ENCODE data around the gene MTHFSD. TPM values are rescaled to one million over a fixed set of nuclear protein-coding genes. Genes with fewer than 3 reads are reported as not detected.

The MTHFSD gene
- polyA plus RNA-seq, 1 donor = 33.8 TPM

DNA sequence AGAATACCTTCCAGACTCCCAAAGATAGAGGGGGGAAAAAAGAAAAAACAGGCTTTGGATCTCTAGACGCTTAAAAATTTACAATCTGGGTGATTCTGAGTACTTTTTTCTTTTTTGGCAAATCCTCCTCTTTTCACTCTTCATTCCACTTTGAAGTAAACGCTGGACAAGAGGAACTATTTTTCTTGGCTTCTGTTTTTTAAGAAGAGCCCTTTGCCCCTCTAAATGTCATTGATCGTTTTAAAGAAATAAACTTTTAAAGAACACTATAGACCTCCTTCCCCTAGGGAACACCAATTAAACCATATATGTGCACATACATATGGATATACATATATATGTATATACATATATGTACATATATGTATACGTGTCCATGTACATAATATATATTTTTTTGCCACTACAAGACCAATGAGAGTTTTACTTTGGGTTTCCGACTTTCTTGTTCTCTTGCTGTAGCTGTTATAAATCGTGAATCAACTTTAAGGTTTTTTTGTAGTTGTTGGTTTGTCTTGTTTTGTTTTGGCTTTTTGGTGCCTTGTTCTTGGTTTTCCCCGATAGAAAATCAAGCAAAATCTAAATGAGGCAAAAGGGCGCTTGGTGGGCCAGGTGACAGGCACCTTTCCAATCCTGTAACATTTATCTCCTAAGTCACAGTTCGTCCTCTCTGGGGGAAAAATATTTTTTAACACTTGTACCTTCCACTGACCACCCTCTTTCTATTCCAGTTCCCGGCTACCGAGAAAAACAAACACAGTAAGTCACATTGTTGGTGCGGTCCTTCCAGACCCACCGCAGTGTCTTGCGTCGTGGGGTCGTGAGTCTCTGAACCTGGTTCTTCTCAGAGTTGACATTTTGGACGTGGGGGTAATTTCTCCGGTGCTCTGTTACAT is 40.3 kb downstream of the MTHFSD start:
- DNase-seq = no peak

- no peak for DNase-seq
Measured at GRCh38 chr16:86513471-86514277, 41.4 kb downstream of the MTHFSD start.

GRCh38 chr16:86512860-86513470 is 42.1 kb downstream of the MTHFSD start:
- no peak for DNase-seq

GRCh38 chr16:86512301-86512859 is 42.7 kb downstream of the MTHFSD start:
- no peak for DNase-seq

DNA sequence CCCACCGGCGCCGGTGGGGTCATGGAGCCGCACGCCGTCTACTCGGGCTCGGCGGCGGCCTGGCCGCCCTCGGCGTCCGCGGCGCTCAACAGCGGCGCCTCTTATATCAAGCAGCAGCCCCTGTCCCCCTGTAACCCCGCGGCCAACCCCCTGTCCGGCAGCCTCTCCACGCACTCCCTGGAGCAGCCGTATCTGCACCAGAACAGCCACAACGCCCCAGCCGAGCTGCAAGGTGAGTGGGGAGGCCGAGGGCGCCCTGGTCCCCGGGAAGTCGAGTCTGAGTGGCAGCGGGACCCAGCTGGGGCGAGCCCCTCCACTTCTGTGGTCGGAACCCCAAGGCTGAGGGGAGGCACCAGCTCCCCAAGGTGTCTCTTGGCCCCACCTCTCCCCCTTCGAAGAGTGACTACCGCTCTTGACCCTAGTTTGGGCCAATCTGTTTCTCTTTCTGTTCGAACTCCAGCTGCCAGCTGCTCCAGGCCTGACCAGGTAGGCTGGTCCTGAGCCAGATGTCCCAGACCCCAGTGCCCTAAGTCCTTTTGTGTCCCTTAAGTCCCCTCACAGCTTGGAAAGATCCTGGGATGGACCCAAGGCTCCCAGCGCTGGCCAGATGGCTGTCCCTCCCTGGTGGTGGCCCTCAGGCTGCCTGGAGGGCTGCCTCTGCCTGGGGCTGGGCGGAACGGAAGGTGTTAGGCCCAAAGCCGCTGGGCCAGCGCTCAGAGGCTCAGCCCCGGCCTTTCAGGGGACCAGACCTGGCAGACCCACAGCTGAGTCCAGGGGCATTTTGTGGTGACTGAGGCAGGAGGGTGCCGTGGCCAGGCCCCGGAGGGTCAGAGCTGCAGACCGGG is 43.5 kb downstream of the MTHFSD start:
- no peak for DNase-seq

- DNase-seq = no peak
Measured at GRCh38 chr16:86510465-86511261, 44.4 kb downstream of the MTHFSD start, which contains the start of gene FOXF1. FOXF1 (plus strand) TSS chr16:86510527; CDS start chr16:86510570, 43 bp downstream.

DNA sequence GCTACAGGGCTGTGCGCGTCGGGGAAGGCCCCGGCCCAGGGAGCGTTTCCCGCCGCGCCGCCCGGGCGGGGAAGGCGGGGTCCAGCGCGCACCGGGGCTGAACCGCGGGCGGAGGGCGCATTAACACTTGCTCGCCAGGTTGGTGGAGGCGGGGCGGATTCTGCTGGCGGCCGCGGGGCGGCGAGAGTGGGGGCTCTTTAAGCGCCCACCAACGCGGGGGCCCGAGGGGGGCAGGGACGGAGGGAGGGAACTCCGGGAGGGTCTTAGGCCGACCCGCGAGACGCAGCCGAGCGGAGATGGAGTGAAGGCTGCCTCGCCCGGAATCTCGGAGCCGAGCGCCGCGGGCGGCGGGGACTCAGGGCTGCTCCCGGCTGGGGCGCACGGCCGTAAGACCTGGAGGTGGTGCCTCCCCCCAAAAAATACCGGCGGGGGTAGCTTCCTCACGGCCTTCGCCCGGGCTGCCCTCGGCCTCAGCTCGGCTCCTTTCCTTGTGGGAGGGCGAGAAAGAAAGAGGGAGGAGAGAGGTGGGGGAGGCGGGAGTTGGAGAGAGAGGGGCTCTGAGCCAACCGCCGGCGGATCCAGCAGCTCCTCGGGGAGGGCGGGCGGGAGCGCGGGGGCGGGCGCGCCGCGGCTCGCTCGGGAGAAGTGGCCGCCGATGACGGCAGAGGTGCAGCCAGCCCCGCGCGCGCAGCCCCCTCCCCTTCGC is 45.1 kb downstream of the MTHFSD start:
- no peak for DNase-seq

- DNase-seq = no peak
Measured at GRCh38 chr16:86508947-86509758, 45.9 kb downstream of the MTHFSD start.

DNA sequence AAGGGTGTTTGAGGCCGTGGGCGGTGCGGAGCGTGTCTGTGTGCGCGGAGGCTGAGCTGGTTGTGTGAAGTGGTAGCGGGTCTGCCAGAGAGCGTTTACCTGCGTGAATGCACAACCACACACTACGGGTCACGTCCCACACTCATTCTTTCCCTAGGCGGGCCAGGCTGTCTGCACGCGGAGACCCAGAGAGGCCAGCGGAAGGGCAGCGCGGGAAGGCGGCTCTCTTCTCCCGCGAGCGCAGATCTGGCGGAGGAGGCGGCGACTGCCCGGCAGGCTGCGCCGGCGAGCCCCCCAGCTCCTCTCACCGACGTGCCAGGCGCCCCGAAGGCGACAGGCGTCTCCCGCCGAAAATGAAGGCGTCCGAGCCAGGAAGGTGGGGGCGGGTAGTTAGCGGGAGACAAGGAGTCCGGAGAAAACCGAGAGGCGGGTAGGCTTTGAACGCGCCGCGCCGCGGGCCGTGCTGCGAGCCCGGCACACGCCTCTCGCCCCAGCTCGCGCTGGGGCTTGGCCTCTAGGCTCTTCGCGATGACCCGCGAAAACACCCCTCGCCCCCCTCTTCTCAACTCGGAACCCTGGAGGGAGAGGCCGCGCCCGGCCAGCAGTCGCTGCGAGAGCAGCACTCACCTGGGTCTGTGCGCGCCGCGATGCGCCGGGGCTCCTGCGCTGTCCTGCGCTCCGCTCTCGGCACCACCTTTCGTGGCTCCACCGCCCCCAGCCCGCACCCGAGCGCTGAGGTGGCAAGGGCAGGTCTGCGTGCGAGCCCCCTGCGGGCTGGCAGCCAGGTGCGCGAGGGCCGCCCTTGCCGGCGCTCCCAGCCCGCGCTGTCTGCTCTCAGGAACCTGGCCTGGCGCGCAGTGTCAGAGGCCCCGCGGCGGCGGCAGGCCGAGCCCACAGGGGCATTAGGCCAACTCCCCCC is 46.7 kb downstream of the MTHFSD start:
- DNase-seq = no peak

- DNase-seq = no peak
Measured at GRCh38 chr16:86507173-86508027, 47.6 kb downstream of the MTHFSD start.

DNA sequence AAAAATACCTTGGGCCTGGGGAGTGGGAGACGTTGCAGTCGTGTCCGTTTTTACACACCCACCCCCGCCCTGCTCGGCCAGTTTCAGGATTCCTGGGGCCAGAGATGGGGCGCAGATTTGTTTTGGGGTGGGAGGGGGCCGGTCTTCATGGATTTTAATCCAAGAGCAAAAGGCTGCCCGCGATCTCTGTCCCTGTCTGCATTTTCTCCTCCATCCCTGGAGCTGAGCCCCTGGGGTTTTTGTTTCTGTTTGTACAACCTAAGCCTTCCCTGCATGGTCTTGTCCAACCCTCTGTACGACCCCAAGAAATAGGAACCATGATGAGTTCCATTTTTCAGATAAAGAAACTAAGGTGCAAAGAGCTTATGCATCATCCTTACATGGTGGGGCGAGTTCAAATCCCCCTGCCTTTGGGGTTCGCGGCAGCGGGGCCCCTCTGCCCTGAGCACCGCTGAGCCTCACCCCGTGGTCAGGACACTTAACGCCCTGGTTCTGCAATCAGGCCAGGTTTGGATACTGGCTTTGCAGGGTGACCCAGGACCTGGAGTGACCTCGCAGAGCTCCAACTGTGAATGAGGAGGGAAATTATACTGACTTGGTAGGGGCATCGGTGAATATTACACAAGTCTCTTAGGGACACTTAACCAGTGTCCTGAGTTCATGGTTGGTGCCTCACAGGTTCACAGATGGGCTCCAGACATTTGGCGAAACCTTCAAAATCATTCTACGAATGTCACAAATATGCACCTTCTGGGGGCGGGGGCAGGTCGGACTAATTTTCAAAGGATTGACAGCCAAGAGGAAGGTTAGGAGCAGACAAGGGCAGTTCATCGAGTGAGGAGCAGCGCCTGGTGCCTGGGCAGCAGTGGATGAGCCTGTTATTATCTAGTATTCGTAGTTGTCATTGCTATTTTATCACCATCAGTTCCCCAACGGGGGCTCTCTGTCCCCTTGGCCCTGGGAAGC is 48.9 kb downstream of the MTHFSD start:
- DNase-seq = no peak

- no peak for DNase-seq
Measured at GRCh38 chr16:86505185-86505898, 49.7 kb downstream of the MTHFSD start.

DNA sequence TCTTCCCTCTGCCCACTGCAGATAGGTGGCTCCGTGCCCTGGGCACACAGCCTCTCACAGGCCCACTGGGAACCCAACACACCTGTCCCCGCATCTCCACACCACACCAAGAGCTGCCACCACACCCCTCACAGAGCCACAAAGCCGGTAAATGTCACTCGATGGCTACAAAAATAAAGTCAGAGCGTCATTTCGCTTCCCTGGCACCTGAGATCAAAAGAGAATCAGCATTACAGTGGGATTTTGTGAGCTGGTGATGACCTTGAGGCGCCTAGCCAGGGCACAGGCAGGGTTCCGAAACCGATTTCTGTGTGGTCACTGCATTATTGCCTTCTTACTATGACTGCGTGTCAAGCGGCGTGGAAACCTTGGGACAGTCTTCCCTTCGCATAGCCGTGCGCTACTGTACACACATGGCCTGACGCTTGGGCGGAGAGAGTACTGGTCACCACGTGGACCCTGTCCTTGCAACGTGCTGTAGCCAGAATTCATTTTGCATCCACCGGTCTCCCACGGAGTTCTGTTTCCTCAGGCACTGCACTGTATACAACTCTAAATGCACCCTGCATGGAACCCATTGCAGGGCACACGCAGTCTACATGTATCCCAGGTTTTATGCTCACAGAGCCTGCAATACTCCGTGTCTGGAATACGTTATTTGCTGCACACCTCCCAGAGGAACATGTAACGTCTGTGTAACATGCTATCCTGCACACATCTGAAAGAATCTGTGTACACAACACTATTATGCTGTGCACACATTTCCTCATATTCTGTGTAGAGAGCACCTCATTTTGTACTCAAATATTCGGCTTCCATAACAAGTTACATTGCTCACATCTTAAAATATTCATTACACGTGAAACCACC is 50.5 kb downstream of the MTHFSD start:
- DNase-seq = no peak

DNA sequence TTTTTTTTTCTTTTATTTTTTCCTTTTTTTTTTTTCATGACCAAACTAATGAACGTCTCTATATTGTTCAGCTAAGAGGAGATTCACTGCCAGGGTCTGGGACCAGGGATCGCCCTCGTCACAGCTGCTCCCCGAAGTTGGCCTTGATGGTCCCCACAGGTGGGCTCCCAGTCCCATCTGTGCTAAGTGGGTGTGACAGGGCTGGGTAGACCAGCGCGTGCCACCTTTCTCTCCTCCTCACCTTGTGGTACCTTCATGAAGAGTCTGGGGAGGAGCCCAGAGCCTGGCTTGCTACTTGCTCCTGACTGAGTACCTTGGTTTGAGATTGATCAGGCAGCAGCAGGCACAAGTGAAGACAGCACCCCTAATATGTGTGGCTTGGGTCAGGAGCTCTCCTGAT is 51.2 kb downstream of the MTHFSD start:
- DNase-seq = no peak
